ENCODE results near the gene PLXNA2.

- TF ChIP-seq CTCF (IDR thresholded peaks at IDR 0.05) = no peak
- TF ChIP-seq POLR2A (IDR thresholded peaks at IDR 0.05; ENCODE audit: low read depth) = no peak
- no peak for TF ChIP-seq EP300 (IDR thresholded peaks at IDR 0.05)
- TF ChIP-seq POLR2AphosphoS5 (IDR thresholded peaks at IDR 0.05) = no peak
Measured at GRCh38 chr1:208261874-208262273, 17.7 kb upstream of the PLXNA2 start.
